ENCODE results near the gene ZBTB47. TPM values are rescaled to one million over a fixed set of nuclear protein-coding genes. Genes with fewer than 3 reads are reported as not detected.

Gene ZBTB47
- total and polyA plus RNA-seq, 12 donors: 7.0 to 39.4 (median 27.9) TPM

- Histone ChIP-seq H3K4me3 (no peak overlapping the region), H3K27me3 (no peaks in the 10 kb centered on the region), H3K36me3 (replicated peaks in 1 of 2) (no peaks in the 10 kb centered on the region), H3K27ac (no peak overlapping the region), H3K4me1 (replicated peaks in 1 of 2) (peaks cover 0 to 6% of the 10 kb centered on the region in 2 donors), H3K9me3 (replicated peaks in 1 of 3) (no peaks in the 10 kb centered on the region)
- intact Hi-C loops (cut with DNase I): no loop called here
- no peak for TF ChIP-seq CTCF (IDR thresholded peaks at IDR 0.05)
- TF ChIP-seq POLR2A (IDR thresholded peaks at IDR 0.05): no peak
- 67 to 94% (median 92%) methylated on average over 1 of the region's 1 CpG; no CpG with 5 or more reads in 1 of the 4 donors for WGBS, 4 donors
- DNase-seq: peak in 1 of 7 donors; percentile 18
Observed at GRCh38 chr3:42670670-42671069, 17.2 kb downstream of the ZBTB47 start.

- Histone ChIP-seq H3K36me3 (replicated peaks in 1 of 2) (no peaks in the 10 kb centered on the region), H3K27ac (no peak overlapping the region), H3K4me1 (replicated peaks in 1 of 2) (no peaks in the 10 kb centered on the region), H3K4me3 (no peak overlapping the region), H3K27me3 (no peaks in the 10 kb centered on the region), H3K9me3 (replicated peaks in 1 of 3) (no peaks in the 10 kb centered on the region)
- no peak for DNase-seq
- TF ChIP-seq POLR2A (IDR thresholded peaks at IDR 0.05) (no peak), CTCF (IDR thresholded peaks at IDR 0.05) (no peak)
- WGBS, 4 donors: 57 to 67% (median 60%) methylated on average over 1 of the region's 1 CpG
- intact Hi-C loops (cut with DNase I): no loop called here
Observed at GRCh38 chr3:42672515-42672914, 19.0 kb downstream of the ZBTB47 start.

GRCh38 chr3:42673082-42673481 is 19.6 kb downstream of the ZBTB47 start:
- Histone ChIP-seq H3K27ac (no peak overlapping the region), H3K36me3 (replicated peaks in 1 of 2) (no peaks in the 10 kb centered on the region), H3K4me3 (no peak overlapping the region), H3K9me3 (replicated peaks in 1 of 3) (no peaks in the 10 kb centered on the region), H3K4me1 (replicated peaks in 1 of 2) (no peaks in the 10 kb centered on the region), H3K27me3 (no peaks in the 10 kb centered on the region)
- DNase-seq: no peak
- no peak for TF ChIP-seq CTCF (IDR thresholded peaks at IDR 0.05)
- no peak for TF ChIP-seq POLR2A (IDR thresholded peaks at IDR 0.05)
- intact Hi-C loops (cut with DNase I): no loop called here

GRCh38 chr3:42674146-42674545 is 20.6 kb downstream of the ZBTB47 start:
- H3K4me3 ChIP-seq: no peak overlapping the region
- H3K27me3 ChIP-seq: no peaks in the 10 kb centered on the region
- WGBS, 4 donors: 54 to 57% (median 55%) methylated on average over 3 of the region's 3 CpGs
- no peak overlapping the region for H3K27ac ChIP-seq
- H3K4me1 ChIP-seq (replicated peaks in 1 of 2): no peaks in the 10 kb centered on the region
- no peaks in the 10 kb centered on the region for H3K9me3 ChIP-seq (replicated peaks in 1 of 3)
- H3K36me3 ChIP-seq (replicated peaks in 1 of 2): no peaks in the 10 kb centered on the region
- TF ChIP-seq POLR2A (IDR thresholded peaks at IDR 0.05): no peak
- TF ChIP-seq CTCF (IDR thresholded peaks at IDR 0.05): no peak
- intact Hi-C loops (cut with DNase I): no loop called here
- no peak for DNase-seq
